GM23338 (cell line): Measurements from ENCODE around the gene CDH8. TPM values are rescaled to one million over a fixed set of nuclear protein-coding genes. Genes with fewer than 3 reads are reported as not detected.

Experiments used
- ATAC-seq: fragments of 200-7000 bp; cut with Tn5 transposase; 3 replicates; pipeline ENCODE4 v1.9.1; 2020
- DNase-seq: peaks from one replicate; pipeline ENCODE4 v3.0.0-alpha.2; 2015; ENCODE audit warnings: low spot score
- H2AFZ ChIP-seq: fragments of 200-600 bp; sonication (generic); 2 replicates; pipeline ENCODE4 v1.8.0; 2016; ENCODE audit warnings: antibody characterized with exemption, mild to moderate bottlenecking, moderate library complexity
- H3F3A ChIP-seq: fragments of 200-600 bp; sonication (generic); replicated peaks from 2 replicates; pipeline ENCODE4 v1.8.0; 2017; ENCODE audit warnings: antibody characterized with exemption, mixed run types, low read depth
- H3K27ac ChIP-seq: fragments of 200-600 bp; sonication (generic); 2 replicates; pipeline ENCODE4 v1.6.1; 2016; ENCODE audit warnings: low read depth
- H3K27me3 ChIP-seq: fragments of 200-600 bp; sonication (generic); 2 replicates; pipeline ENCODE4 v1.8.0; 2016; ENCODE audit warnings: mild to moderate bottlenecking, mixed run types, moderate library complexity; ENCODE audit not compliant: insufficient read depth
- H3K36me3 ChIP-seq: fragments of 200-600 bp; sonication (generic); 2 replicates; pipeline ENCODE4 v1.8.0; 2016; ENCODE audit warnings: mild to moderate bottlenecking; ENCODE audit not compliant: insufficient read depth
- H3K4me1 ChIP-seq: fragments of 200-600 bp; sonication (generic); 2 replicates; pipeline ENCODE4 v1.8.0; 2016; ENCODE audit warnings: mild to moderate bottlenecking, moderate library complexity; ENCODE audit not compliant: insufficient read depth
- H3K4me2 ChIP-seq: fragments of 200-600 bp; sonication (generic); 2 replicates; pipeline ENCODE4 v1.7.1; 2017; ENCODE audit warnings: mixed run types
- H3K4me3 ChIP-seq: fragments of 200-600 bp; sonication (generic); 2 replicates; pipeline ENCODE4 v1.6.1; 2016; ENCODE audit warnings: mixed run types
- H3K79me2 ChIP-seq: fragments of 200-600 bp; sonication (generic); replicated peaks from 2 replicates; pipeline ENCODE4 v1.8.0; 2017; ENCODE audit warnings: mild to moderate bottlenecking; ENCODE audit not compliant: insufficient read depth
- H3K9me2 ChIP-seq: fragments of 200-600 bp; sonication (generic); 2 replicates; pipeline ENCODE4 v1.8.0; 2017; ENCODE audit not compliant: insufficient read depth
- H4K20me1 ChIP-seq: fragments of 200-600 bp; sonication (generic); replicated peaks from 2 replicates; pipeline ENCODE4 v1.8.0; 2017; ENCODE audit warnings: mild to moderate bottlenecking; ENCODE audit not compliant: insufficient read depth
- H3K27ac Mint-ChIP-seq: 2 replicates; pipeline ENCODE4 v1.8.0; 2020; ENCODE audit warnings: inconsistent platforms, mild to moderate bottlenecking, moderate library complexity, mixed read lengths
- H3K27me3 Mint-ChIP-seq: 3 replicates; pipeline ENCODE4 v1.8.0; 2022; ENCODE audit warnings: low read depth, mild to moderate bottlenecking, moderate library complexity, mixed read lengths, inconsistent platforms; ENCODE audit not compliant: insufficient read depth, poor library complexity
- H3K36me3 Mint-ChIP-seq: 3 replicates; pipeline ENCODE4 v1.8.0; 2021; ENCODE audit warnings: low read depth, mild to moderate bottlenecking, inconsistent platforms, moderate library complexity, mixed read lengths
- H3K4me1 Mint-ChIP-seq: 3 replicates; pipeline ENCODE4 v1.8.0; 2020; ENCODE audit warnings: mild to moderate bottlenecking, inconsistent platforms, mixed read lengths
- H3K4me3 Mint-ChIP-seq: 3 replicates; pipeline ENCODE4 v1.8.0; 2021; ENCODE audit warnings: moderate library complexity, mild to moderate bottlenecking, inconsistent platforms, mixed read lengths
- H3K9me3 Mint-ChIP-seq: 3 replicates; pipeline ENCODE4 v1.8.0; 2020; ENCODE audit warnings: moderate library complexity, mild to moderate bottlenecking, inconsistent platforms, mixed read lengths
- CREB1 ChIP-seq: fragments of 250-450 bp; sonication (Bioruptor Pico); IDR thresholded peaks from 2 replicates; pipeline ENCODE4 v1.5.0; 2020; ENCODE audit warnings: low read depth, mild to moderate bottlenecking, moderate library complexity
- CTCF ChIP-seq, 2 experiments: fragments of 200-600 bp in 1 of 2; sonication (generic) in 1 of 2; conservative IDR thresholded peaks; 2 replicates each; pipeline versions ENCODE4 v1.5.1 to v1.6.1; 2016 to 2017; ENCODE audit warnings: antibody characterized with exemption in 2 of 2, low read depth in 2 of 2, mild to moderate bottlenecking in 2 of 2, moderate library complexity in 1 of 2
- ETS1 ChIP-seq: IDR thresholded peaks from 2 replicates; pipeline ENCODE4 v1.6.1; 2016; ENCODE audit warnings: antibody characterized with exemption
- EZH2 ChIP-seq: fragments of 200-600 bp; sonication (generic); IDR thresholded peaks from one replicate; pipeline ENCODE4 v1.8.0; 2017; ENCODE audit warnings: antibody characterized with exemption, mild to moderate bottlenecking, low read depth; ENCODE audit not compliant: unreplicated experiment
- EZH2phosphoT487 ChIP-seq: fragments of 200-600 bp; sonication (generic); IDR thresholded peaks from one replicate; pipeline ENCODE4 v1.8.1; 2018; ENCODE audit warnings: antibody characterized with exemption; ENCODE audit not compliant: unreplicated experiment
- JUNB ChIP-seq: IDR thresholded peaks from one replicate; pipeline ENCODE4 v1.6.1; 2016; ENCODE audit warnings: antibody characterized with exemption; ENCODE audit not compliant: unreplicated experiment
- NANOG ChIP-seq: IDR thresholded peaks from 2 replicates; pipeline ENCODE4 v1.6.1; 2016; ENCODE audit warnings: antibody characterized with exemption, borderline replicate concordance
- POLR2AphosphoS5 ChIP-seq: IDR thresholded peaks from 2 replicates; pipeline ENCODE4 v1.6.1; 2016; ENCODE audit warnings: antibody characterized with exemption, low read depth
- REST ChIP-seq: IDR thresholded peaks from one replicate; pipeline ENCODE4 v1.6.1; 2018; ENCODE audit warnings: antibody characterized with exemption; ENCODE audit not compliant: unreplicated experiment
- STAT1 ChIP-seq: IDR thresholded peaks from one replicate; pipeline ENCODE4 v1.6.1; 2016; ENCODE audit warnings: antibody characterized with exemption; ENCODE audit not compliant: unreplicated experiment
- ZNF114 ChIP-seq: fragments of 250-450 bp; sonication (Bioruptor Pico); IDR thresholded peaks from 2 replicates; pipeline ENCODE4 v1.5.0; 2020; ENCODE audit warnings: mild to moderate bottlenecking, moderate library complexity
- ZNF331 ChIP-seq: fragments of 250-450 bp; sonication (Bioruptor Pico); IDR thresholded peaks from 2 replicates; pipeline ENCODE4 v1.5.0; 2020; ENCODE audit warnings: low read depth, mild to moderate bottlenecking, moderate library complexity
- ZNF462 ChIP-seq: fragments of 250-450 bp; sonication (Bioruptor Pico); IDR thresholded peaks from 2 replicates; pipeline ENCODE4 v1.5.0; 2020; ENCODE audit warnings: mild to moderate bottlenecking, moderate library complexity
- polyA plus RNA-seq: library from polyadenylated mRNA; unstranded; fragments of >200 nt; fragmentation: Nextera tagmentation; extraction: Ambion mirVana; gene quantifications from 2 replicates; pipeline ENCODE4 v1.2.1, GENCODE V29; 2016
- total RNA-seq: library from RNA; depleted of rRNA; stranded (reverse); fragments of >200 nt; shearing (Covaris generic); gene quantifications from 2 replicates; pipeline ENCODE4 v1.2.3, GENCODE V29; 2014

The CDH8 gene
- total and polyA plus RNA-seq, 2 experiments from 2014 or later: 10.2 to 11.7 TPM

GRCh38 chr16:61797296-61797795, 238.9 kb downstream of the CDH8 start:
- H3K27ac ChIP-seq: no peak overlapping the region
- no peak for ATAC-seq
- no peaks in the 10 kb centered on the region for H3K27me3 Mint-ChIP-seq
- H3K4me1 ChIP-seq: peaks cover 5% of the 10 kb centered on the region; the same call in 1 of the 2 replicates
- H3K79me2 ChIP-seq: no peaks in the 10 kb centered on the region
- no peak overlapping the region for H2AFZ ChIP-seq
- H3K9me2 ChIP-seq: peaks cover 12% of the 10 kb centered on the region; the same call in 1 of the 2 replicates
- H3K27me3 ChIP-seq: no peaks in the 10 kb centered on the region
- H3K9me3 Mint-ChIP-seq: no peaks in the 10 kb centered on the region
- no peaks in the 10 kb centered on the region for H4K20me1 ChIP-seq
- H3K36me3 Mint-ChIP-seq: no peaks in the 10 kb centered on the region
- H3K4me3 Mint-ChIP-seq: no peak overlapping the region
- no peaks in the 10 kb centered on the region for H3K36me3 ChIP-seq
- no peaks in the 10 kb centered on the region; the same call in 2 of the 3 replicates for H3K4me1 Mint-ChIP-seq
- no peaks in the 10 kb centered on the region for H3F3A ChIP-seq
- no peak overlapping the region for H3K4me2 ChIP-seq
- DNase-seq: no peak
- TF ChIP-seq EZH2: no peak
- TF ChIP-seq ZNF114 (CRISPR knock-in tag): no peak
- no peak for TF ChIP-seq REST
- no peak for TF ChIP-seq CREB1 (CRISPR knock-in tag)
- no peak for TF ChIP-seq CTCF (conservative IDR thresholded peaks at IDR 0.05; ENCODE audit: low read depth in 2 of 2)
- no peak for TF ChIP-seq EZH2phosphoT487
- TF ChIP-seq ZNF331 (CRISPR knock-in tag): no peak
- TF ChIP-seq ZNF462 (CRISPR knock-in tag): no peak
- no peak for TF ChIP-seq ETS1
- no peak for TF ChIP-seq POLR2AphosphoS5
- no peak for TF ChIP-seq JUNB
- no peak for TF ChIP-seq STAT1
- no peak for TF ChIP-seq NANOG
- H3K27ac Mint-ChIP-seq: no peak overlapping the region
- no peak overlapping the region for H3K4me3 ChIP-seq
